T-helper 9 cell (primary cell): ENCODE results near the gene TFDP1.
"Not testable (repeated sequence)": the region's sequence is repeated elsewhere in the genome, so short reads cannot be mapped to it uniquely, and the experiment has no call there.

Experiments used
- DNase-seq: peaks from one replicate; pipeline ENCODE4 v3.0.0-alpha.2; 2020

TFDP1 gene

DNA sequence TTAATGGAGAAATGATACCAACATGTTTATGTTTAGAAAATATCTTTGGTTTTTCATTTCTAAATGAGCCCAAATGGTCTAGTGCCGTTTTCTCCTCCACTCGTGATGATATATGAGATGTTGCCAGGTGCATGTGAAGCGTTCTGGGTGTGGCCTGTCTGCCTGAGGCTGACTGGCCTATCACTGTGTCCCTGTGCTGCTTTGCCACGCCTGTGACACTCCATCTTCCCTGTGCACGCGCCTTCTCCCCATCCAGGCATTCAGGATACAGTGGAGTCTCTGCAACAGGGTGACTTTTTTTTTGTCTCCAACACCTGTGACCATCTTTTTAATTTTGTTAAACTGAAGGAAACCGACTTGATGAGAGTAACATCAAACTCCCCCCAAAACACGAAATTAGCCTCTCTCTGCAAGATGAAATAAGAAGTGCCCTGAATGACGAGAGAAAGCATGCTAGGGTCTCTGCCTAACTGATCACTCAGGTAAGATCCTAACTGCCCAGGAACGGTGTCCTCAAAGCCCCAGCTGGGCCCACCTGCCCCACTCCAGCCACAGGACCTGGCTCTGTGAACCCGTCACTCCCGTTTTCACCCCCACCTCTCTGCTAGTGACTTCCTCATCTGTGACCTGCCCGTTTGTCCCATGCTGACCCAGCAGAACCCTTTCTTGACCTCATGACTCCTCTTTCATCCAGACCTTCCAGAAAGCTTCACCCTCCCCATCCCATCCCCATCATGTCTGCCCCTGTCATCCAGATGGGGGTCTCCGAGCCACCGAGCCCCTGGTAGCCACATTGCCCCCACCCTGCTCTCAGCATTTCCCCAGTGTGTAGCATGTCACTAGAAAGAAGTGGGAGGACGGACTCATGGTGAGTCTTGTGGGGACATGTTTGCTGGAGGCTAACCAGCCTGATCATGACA lies 33.2 kb upstream of the TFDP1 start:
- DNase-seq = no peak

DNA sequence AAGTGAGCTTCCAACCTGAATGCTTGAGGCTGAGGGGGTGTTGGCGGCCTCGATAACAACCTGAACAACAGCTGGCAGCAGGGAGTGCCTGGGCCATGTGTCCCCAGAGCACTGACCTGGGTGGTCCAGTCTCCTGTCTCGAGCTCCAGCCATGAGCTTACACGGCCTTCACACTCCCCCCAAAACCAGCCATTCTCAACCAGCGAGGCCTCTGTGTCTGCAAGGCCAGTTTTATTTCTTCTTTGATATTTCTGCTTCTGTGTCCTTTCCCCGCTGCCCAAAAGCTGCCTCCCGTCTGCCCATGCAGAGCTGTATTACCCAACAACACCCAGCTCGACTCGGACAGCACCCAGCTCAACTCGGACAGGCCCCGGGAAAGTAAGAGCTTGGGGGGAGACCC lies 32.5 kb upstream of the TFDP1 start:
- no peak for DNase-seq

DNA sequence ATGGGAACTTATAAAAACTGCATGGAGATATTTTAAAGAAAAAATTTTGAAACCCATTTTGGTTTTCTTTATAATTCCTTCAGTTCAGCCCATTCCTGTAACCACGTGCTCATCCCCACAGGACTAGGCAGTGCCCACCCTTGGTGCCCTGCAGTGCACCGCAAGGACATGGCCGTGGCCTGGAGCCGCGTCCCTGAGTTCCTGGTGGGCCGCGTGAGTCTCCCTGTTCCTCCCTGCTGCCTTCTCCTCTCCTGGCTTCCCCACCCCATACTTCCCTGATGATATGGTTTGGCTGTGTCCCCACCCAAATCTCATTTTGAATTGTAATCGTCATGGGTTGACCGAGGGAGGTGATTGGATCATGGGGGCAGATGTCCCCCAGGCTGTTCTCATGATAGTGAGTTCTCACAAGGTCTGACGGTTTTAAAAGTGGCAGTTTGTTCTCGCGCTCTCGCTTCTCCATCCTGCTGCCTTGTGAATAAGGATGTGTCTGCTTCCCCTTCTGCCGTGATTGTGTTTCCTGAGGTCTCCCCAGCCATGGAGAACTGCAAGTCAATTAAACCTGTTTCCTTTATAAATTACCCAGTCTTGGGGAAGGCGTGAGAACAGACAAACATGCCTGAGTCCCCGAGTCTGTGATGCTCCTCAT lies 31.6 kb upstream of the TFDP1 start:
- no peak for DNase-seq

DNA sequence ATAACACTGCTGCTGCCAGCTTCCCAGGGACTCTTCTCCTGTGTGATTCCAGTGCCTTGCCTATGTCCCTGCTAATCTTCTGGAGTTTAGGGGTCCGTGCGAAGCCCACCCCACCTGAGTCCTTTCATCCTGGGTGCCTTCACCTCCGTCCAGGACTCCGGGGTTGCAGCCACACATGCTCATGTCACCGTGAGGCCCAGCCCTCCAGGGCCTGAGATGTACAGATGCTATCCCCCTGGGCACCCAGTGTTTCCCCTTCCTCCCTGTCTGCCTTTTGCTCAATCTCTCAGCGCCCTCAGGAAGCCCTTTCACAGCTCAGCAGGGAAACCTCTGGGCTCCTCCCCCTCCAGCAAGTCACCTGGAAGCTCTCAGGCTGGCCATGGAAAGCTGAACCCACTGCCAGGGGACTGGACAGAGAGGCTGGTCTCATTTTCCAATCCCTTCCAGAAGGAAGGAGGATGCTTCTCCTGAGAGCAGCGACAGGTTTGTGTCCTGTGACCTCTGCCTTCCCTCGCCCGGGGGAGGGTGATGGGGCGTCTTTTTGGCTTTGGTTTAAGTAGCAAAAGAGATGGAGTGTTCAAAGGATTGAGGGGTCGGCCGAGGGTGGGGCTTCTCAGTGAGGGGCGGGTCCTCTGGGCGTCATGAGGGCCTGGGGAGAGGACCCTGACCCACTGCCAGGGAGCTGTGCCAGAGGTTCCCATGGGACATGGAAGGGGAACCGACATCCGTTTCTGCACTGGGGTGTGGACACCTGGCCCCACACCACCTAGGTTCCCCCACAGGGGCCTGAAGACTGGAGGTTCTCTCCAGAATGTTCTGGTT lies 30.8 kb upstream of the TFDP1 start:
- no peak for DNase-seq

DNA sequence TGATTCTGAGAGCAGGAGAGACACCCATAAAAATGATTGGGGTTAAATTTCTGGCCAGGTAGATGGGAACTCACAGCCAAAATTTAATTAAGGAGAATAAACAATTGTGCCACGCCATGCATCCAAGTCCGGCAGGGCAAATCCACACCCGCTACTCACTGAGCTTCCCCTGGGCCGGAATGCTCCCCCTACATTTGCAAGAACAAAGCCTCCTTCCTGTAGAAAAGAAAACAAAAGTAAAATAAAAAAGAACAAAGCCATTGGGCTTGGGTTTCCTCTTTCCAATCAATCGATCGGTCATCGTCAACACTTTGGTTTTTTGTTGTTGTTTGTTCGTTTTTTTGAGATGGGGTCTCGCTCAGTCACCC lies 30.2 kb upstream of the TFDP1 start:
- no peak for DNase-seq

DNA sequence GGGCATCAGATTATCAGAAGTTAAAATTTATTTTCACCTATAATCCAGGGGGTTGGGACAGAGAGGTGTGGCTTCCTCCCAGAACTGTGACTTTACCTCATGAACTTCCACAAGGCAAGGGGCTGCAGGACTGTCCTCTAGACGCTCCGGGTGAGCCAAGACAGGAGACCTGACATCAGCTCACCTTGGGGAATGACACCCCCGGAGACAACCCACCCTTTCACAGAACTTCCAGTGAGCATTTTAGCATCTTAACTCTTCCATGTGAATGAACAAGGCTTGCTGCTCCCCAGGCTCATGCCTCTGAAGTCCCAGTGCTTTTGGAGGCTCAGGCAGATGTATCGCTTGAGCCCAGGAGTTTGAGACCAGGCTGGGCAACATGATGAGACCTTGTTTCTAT lies 29.4 kb upstream of the TFDP1 start:
- no peak for DNase-seq

DNA sequence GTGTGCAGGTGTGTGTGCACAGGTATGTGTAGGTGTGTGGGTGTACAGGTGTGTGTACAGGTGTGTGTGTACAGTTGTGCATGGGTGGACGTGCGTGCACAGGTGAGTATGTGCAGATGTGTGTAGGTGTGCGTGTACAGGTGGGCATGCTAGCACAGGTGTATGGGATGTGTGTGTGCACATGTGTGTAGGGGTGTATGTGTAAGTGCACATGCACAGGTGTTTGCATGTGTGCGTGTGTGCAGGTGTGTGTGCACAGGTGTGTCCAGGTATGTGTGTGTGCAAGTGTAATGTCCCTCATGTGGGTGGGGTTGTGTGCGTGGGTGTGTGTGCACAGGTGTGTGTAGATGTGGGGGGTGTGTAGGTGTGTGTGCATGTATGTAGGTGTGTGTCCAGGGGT lies 27.5 kb upstream of the TFDP1 start:
- no peak for DNase-seq

DNA sequence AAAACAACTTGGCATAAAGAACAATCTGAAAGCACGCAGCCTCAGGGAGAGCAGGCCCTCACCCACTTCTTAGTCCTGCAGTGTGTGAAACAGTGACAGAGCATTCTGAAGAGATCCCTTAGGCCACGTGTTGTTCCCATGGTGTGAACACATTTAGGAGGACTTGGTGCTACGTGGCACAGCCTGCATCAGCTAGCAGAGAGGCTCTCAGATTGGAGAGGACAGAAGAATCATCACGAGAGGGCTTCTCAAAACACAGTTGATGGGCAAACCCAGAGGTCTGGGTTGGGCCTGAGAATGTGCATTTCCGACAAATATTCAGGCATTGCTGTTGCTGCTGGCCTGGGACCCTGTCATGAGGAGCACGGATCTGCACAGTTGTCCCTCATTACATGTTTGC lies 26.1 kb upstream of the TFDP1 start:
- no peak for DNase-seq

DNA sequence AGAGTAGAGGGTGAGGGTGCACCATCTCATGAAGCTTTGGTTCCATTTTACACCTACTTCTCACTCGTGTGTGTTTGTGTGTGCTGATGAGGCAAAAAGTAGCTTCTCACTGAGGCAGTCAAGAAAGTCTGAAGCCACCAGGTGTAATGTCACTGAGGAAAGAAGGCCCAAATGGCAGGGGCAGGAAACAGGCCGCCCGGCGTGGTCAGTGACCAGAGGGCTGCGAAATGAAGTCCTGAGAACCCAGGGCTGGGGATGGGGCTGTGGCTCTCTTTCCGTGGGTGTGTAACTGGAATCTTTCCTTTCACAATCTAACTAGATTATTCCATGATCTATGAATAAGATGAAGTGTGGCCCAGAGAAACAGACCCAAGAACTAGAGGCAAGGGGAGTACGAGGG lies 25.5 kb upstream of the TFDP1 start:
- DNase-seq = no peak

DNA sequence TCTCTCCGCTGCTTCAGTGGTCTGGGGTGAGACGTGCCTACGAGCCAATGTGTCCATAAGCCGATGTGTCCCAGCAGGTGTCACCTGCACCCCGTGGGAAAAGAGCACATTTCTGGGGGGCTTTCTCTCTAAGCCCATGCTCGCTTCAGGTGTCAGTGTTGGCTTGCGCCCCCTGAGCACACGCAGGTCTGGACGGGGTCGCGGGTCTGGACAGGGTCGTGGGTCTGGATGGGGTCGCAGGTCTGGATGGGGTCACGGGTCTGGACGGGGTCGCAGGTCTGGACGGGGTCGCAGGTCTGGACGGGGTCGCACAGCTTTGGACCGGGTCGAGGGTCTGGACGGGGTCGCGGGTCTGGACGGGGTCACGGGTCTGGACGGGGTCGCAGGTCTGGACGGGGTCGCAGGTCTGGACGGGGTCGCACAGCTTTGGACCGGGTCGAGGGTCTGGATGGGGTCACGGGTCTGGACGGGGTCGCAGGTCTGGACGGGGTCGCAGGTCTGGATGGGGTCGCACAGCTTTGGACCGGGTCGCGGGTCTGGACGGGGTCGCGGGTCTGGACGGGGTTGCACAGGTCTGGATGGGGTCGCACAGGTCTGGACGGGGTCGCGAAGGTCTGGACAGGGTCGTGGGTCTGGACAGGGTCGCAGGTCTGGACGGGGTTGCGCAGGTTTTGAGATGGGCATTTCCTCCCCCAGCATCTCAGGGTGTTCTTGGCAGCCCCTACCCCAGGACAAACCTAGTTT lies 24.5 kb upstream of the TFDP1 start:
- no peak for DNase-seq

DNA sequence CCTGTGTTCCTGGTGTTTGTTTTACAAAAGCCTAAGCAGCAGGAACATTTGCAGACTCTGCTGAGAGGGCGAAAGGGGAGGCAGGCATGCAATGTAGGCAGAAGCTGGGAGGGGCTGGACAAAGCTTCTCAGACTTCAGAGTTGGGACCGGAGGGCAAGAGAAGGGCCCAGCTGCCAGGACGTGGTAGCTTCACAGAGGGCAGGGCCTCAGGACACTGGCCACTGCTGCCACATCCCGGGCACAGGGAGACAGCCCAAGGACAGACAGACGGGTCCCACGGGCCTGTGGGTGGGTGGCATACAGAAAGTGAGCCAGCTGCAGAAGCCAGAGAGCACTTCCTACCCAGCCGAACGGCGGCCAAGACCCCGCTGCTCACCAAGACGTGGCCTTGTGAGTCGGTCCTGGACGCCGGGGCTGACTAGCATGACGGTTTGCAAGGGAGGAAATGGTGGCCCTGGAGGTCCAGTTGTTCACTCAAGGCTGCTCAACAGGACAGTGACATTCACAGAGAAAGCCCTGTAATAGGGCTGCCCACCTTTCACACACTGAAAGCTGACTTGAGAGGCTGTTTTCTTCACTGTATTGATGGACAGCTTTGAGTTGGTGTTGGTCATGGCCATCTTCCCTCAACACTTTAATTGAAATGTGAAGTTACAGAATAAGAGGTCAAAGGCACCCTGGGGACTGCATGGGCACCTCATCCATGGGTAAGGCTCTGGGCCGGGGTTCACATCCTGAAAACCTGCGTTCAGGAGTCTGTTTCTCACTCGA lies 23.7 kb upstream of the TFDP1 start:
- no peak for DNase-seq

DNA sequence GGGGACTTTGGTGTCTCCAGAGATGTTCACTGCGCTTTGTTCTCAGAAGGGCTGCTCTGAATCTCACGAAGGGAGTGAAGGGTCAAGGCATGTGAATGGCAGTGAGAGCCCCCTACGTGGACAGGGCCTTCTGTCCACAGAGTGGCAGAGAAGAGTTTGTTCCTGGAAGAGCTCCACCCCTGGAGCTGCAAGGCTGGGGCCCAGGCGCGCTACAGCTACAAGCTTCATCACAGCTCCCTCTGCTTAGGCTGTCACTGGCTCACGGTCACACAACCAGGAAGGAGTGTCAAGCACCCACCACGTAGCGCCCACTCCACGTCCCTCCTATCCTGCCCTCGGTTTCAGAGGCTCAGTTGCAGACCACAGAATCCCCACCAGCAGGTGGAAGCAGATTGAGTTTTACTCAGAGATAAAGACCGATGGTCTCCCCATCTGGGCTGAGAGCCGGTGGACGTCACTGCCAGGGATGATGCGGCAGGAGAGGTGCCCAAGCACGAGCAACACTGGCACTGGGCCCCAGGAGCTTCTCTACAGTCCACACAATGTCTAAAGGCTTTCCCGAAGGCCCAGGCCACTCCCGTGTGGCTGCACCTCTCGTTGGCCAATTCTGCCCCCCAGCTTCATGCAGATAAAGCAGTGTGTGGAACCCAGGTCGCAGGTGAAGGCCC lies 23.0 kb upstream of the TFDP1 start:
- DNase-seq = no peak

DNA sequence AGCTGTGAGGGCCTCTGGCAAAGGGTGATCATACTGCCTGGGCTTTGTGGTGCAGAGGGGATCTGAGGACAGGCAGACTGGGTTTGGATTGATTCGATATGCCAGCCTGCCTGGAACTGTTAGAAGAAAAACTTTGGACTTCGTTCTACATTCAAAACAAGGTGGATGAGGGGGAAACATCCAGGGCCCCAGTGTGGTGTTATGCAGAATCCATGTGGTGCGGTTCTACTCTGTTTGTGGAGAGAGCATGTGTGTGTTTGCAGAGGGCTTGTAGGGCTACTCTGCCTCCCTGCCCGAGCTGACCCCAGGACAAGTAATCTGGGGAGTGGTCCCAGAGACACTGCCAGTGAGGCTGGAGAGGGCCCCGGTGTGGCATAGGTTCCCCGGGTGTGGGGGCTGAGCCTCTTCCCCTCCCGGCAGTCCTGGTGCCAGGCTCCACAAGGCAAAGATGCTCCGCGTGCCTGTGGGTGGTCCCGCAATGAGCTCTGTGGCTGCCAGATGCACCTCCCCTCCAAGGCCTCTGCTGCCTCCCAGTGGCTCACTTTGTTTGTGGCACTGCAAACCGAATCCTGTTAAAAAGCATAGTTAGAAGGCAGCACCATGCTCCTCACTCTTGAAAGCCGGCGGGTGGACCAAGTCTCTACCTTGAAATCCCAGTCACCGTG lies 22.3 kb upstream of the TFDP1 start:
- DNase-seq = no peak

DNA sequence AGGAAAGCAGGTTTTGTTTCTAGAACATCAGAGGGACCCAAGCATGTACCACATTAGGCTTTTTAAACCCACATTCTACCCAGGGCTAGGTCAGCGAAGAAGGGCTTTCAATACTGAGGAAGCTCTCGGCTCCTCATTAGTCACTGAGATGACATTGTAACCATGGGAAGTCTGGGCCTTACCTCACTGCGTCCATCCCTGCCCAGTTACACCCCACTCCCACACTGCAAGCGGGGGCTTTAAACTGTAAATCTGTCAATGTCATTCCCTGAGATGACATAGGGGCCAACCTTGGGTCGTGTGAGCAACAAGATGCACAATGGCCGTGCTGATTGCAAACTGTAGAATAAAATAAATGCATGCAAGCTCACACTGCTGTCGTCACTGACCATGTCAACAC lies 21.7 kb upstream of the TFDP1 start:
- no peak for DNase-seq

DNA sequence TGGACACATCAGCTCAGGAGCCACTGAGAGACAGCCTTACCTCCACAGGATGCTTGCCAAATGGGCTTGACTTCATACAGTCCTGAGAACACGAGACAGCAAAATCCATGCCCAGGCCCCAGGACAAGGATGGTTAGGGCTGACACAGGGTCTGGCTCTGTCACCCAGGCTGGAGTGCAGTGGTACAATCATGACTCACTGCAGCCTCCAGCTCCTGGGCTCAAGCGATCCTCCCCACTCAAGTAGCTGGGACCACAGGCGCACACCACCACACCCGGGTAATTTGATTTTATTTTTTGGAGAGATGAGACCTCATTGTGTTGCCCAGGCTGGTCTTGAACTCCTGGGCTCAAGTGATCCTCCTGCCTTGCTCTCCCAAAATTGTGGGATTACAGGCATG lies 21.0 kb upstream of the TFDP1 start:
- not testable (repeated sequence) for DNase-seq

DNA sequence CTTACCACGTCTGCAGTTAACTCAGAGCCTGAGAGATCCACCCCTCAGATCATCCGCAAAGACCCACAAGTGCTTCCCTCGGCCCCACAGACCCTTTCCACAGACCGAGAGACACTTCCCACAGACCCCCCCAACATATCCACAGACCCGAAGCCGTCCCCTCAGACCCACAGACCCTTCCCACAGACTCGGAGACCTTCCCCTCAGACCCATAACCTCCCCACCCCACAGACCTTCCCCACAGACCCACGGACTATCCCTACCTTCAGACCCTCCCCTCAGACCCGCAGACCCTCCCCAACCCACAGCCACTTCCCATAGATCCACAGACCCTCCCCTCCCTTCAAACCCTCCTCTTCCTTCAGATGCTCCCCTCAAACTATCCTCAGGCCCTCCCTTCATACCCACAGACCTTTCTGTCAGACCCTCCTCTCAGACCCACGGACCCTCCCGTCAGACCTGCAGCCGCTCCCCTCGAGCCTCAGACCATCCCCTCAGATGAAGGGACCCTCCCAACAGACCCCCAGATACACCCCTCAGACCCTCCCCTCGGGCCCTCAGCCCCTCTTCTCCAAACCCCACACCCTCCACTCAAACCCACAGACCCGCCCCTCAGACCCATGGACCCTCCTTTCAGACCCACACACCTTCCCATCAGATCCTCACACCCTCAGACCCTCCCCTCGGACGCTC lies 20.1 kb upstream of the TFDP1 start:
- no peak for DNase-seq

DNA sequence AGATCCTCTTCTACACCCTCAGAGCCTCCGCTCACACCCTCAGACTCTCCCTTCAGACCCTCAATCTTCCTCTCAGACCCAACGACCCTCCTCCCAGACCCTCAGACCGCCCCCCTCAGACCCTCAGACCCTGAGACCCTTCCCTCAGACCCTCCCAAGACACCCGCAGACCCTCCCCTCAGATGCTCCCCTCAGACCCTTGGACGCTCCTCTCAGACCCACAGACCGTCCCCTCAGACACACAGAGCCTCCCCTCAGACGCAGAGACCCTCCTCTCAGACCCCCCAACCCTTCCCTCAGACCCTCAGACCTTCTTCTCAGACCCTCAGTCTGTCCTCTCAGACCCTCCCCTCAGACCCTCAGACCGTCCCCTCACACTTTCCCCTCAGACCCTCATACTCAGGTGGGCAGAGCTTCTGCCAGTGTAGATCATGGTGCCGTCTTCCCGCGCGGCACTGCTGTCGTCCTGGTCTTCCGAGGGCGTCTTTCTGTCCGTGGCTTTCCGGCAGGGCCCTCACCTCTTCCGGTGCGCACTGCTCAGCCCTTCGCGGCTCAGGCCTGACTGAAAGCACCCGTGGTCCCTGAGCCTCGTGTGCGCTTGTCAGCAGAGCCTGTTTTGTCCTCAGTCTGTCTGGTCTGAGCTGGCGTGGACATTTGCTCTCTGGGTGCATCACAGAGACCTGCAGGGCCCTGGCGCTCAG lies 18.9 kb upstream of the TFDP1 start:
- DNase-seq = no peak

DNA sequence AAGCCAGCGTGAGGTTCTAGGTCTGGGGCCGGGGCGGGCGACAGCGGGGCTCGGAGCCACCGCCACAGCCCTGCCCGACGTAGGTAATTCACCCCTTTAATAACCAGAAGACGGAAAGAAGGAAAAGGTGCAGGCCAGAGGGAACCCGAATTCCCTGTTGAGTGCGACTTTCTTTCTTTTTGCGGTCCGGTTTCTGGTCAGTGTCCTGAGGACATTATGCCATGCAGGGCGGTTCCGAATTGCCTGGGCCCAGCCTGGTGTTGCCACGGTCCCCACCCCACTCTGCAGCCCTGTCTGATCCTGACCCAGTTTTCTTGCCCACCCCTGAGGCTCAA lies 18.4 kb upstream of the TFDP1 start:
- no peak for DNase-seq

DNA sequence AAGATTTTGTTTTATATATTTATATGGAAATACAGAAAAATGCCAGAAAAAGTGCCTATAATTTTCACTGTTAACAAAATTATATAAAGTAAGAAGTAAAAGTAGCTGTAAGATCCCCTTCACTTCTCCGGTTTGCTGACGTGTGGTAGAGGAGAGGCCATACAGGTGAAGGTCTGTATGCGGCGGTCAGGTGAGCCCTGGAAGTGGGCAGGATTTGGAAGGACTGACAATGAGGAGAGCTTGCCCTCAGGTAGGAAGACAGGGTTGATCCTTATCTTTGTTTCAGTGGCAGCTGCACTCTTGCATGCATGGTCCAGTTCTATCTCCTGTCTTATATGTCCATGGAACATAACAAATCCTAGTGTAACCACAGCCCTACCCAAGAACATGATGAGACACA lies 16.9 kb upstream of the TFDP1 start:
- DNase-seq = no peak

DNA sequence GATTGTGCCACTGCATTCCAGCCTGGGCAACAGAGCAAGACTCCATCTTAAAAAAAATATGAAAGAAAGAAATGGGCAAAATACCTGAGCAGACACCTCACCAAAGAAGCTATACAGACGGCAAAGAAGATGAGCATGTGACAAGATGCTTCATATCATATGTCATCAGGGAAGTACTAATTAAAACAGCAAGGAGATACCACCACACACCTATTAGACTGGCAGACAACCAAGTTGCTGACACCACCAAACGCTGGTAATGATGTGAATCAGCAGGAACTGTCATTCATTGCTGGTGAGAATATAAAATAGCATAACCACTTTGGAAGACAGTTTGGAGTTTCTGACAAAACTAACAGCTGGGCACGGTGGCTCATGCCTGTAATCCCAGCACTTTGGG lies 11.5 kb upstream of the TFDP1 start:
- DNase-seq = no peak
